ENCODE results near the gene ZIC4. TPM values are rescaled to one million over a fixed set of nuclear protein-coding genes. Genes with fewer than 3 reads are reported as not detected.
A peak's percentile ranks its signal among the peaks of the same experiment; 100 is the strongest.

The ZIC4 gene
- total and polyA plus RNA-seq, 2 experiments from 2014 or later = 0.17 TPM; not detected in 1

GRCh38 chr3:147414390-147415138, 8.2 kb upstream of the ZIC4 start:
- Histone ChIP-seq H3K4me1 (ENCODE audit: insufficient read depth) (peaks cover 25% of the 10 kb centered on the region), H3K9me2 (replicated peaks; ENCODE audit: insufficient read depth) (no peaks in the 10 kb centered on the region), H3K27me3 (peaks cover 98% of the 10 kb centered on the region), H2AFZ (no peak overlapping the region), H3K79me2 (no peaks in the 10 kb centered on the region), H3K27ac (no peak overlapping the region), H3K36me3 (replicated peaks; ENCODE audit: insufficient read depth, low read depth) (no peaks in the 10 kb centered on the region), H3K4me2 (no peak overlapping the region), H4K20me1 (ENCODE audit: insufficient read depth, poor library complexity, severe bottlenecking) (no peaks in the 10 kb centered on the region), H3K4me3 (no peak overlapping the region), H3K9me3 (ENCODE audit: low read depth) (no peaks in the 10 kb centered on the region)
- DNase-seq (ENCODE audit: low spot score) = no peak
- TF ChIP-seq EZH2phosphoT487 (IDR thresholded peaks at IDR 0.05; ENCODE audit: low read depth, severe bottlenecking, unreplicated experiment) (peak; percentile 47), CTCF (IDR thresholded peaks at IDR 0.05; ENCODE audit: poor library complexity) (no peak), EZH2 (IDR thresholded peaks at IDR 0.05; ENCODE audit: borderline replicate concordance) (no peak)
- WGBS (ENCODE audit: low lambda C conversion rate, missing lambda C conversion rate) = 15% methylated on average over 18 of the region's 18 CpGs

GRCh38 chr3:147413686-147414389, 7.5 kb upstream of the ZIC4 start:
- H3K4me1 ChIP-seq (ENCODE audit: insufficient read depth) = peaks cover 25% of the 10 kb centered on the region
- H3K27me3 ChIP-seq = peaks cover 98% of the 10 kb centered on the region
- H2AFZ ChIP-seq = peak overlapping the region; percentile 71
- no peaks in the 10 kb centered on the region for H3K9me2 ChIP-seq (replicated peaks; ENCODE audit: insufficient read depth)
- H3K4me3 ChIP-seq = no peak overlapping the region
- H3K9me3 ChIP-seq (ENCODE audit: low read depth) = no peaks in the 10 kb centered on the region
- H3K27ac ChIP-seq = no peak overlapping the region
- no peak for TF ChIP-seq EZH2phosphoT487 (IDR thresholded peaks at IDR 0.05; ENCODE audit: low read depth, severe bottlenecking, unreplicated experiment)
- TF ChIP-seq CTCF (IDR thresholded peaks at IDR 0.05; ENCODE audit: poor library complexity) = no peak
- H4K20me1 ChIP-seq (ENCODE audit: insufficient read depth, poor library complexity, severe bottlenecking) = no peaks in the 10 kb centered on the region
- no peaks in the 10 kb centered on the region for H3K36me3 ChIP-seq (replicated peaks; ENCODE audit: insufficient read depth, low read depth)
- 7% methylated on average over 21 of the region's 24 CpGs for WGBS (ENCODE audit: low lambda C conversion rate, missing lambda C conversion rate)
- peak overlapping the region; percentile 67 for H3K4me2 ChIP-seq
- DNase-seq (ENCODE audit: low spot score) = no peak
- H3K79me2 ChIP-seq = no peaks in the 10 kb centered on the region

- DNase-seq (ENCODE audit: low spot score) = no peak
- Histone ChIP-seq H3K27ac (no peak overlapping the region), H3K79me2 (no peaks in the 10 kb centered on the region), H3K9me2 (replicated peaks; ENCODE audit: insufficient read depth) (no peaks in the 10 kb centered on the region), H3K36me3 (replicated peaks; ENCODE audit: insufficient read depth, low read depth) (no peaks in the 10 kb centered on the region), H3K4me3 (no peak overlapping the region), H3K4me1 (ENCODE audit: insufficient read depth) (peaks cover 25% of the 10 kb centered on the region), H4K20me1 (ENCODE audit: insufficient read depth, poor library complexity, severe bottlenecking) (no peaks in the 10 kb centered on the region), H3K9me3 (ENCODE audit: low read depth) (no peaks in the 10 kb centered on the region), H3K4me2 (peak overlapping the region; percentile 67), H3K27me3 (peaks cover 98% of the 10 kb centered on the region), H2AFZ (peak overlapping the region; percentile 71)
- TF ChIP-seq CTCF (IDR thresholded peaks at IDR 0.05; ENCODE audit: poor library complexity) = no peak
- peak; percentile 26 for TF ChIP-seq EZH2 (IDR thresholded peaks at IDR 0.05; ENCODE audit: borderline replicate concordance)
- TF ChIP-seq EZH2phosphoT487 (IDR thresholded peaks at IDR 0.05; ENCODE audit: low read depth, severe bottlenecking, unreplicated experiment) = peak; percentile 89
- WGBS (ENCODE audit: low lambda C conversion rate, missing lambda C conversion rate) = 3% methylated on average over 37 of the region's 37 CpGs
These were observed 6.8 kb upstream of the ZIC4 start for GRCh38 chr3:147412917-147413685.
